ENCODE measurements around the gene CLDN18.
A peak's percentile ranks its signal among the peaks of the same experiment; 100 is the strongest.

Gene CLDN18

DNA sequence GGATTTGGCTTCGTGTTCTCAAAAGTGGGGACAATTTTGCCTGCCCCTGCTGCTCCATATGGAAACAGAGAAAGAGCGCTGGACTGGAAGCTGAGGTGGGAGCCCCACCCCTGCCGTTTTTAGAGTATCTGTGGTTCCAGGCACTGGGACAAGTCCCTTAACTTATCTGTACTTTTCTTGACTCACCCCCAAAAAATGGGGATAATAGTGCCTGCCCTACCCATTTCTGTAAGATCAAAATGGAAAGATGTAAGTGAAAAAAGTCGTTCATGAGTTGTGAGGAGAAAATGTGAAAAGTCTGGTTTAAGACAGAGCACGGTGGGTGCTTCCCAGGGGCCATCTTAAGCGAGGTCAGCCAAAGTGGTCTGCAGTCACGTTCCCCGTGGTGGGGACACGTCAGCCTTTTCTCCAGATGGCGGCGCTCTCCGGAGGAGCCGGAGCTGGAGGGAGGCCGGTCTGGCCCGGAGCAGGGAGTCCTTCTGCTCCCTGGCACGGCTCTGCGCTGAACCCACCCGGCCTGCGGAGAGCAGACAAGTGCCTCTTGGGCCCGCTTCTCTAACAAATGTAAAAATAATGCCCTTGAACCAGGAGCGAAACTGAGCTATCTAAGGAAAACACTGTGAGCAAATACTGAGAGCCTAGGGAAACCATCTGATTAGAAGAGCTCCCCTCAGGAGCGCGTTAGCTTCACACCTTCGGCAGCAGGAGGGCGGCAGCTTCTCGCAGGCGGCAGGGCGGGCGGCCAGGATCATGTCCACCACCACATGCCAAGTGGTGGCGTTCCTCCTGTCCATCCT, at the start of gene CLDN18:
TSS of gene CLDN18 (plus strand) at position 690 of the 797 bp plus-strand sequence. CDS start at position 751, 61 bp downstream.
- DNase-seq (ENCODE audit: low read depth, low spot score) = no peak

DNA sequence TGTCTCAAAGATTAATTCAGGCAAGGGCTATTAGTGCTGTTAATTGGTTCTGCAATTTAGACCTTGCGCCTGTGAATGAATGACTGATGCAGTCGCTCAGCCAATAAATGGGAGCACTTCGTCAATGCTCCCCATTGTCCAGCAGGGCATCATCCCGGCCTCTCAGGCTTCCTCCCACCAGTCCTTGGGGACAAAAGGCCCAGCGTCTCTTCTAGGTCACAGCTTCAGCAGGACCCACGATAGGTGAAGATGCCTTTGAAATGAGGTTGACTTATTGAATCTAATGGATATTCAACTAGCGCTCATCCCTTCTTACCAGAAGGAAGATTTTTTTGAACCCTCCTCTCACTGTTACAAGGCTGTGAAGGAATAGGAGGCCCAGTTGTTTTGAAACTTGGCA, 47.7 kb upstream of the CLDN18 start:
- DNase-seq (ENCODE audit: low read depth, low spot score) = no peak

DNA sequence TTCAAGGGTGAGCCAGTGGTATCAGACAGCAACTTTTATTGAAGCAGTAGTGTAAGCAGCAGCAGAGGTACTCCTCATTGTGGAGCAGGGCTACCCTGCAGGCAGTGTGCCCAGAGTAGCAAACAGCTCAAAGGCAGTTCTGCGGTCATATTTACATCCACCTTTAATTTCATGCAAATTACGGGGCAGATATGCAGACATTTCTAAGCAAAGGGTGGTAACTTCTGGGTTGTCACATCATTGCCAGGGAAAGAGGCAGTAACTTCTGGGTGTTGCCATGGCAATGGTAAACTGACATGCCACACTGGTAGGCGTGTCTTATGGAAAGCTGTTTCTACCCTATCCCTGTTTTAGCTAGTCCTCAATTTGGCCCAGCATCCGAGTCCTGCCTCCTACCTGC, 46.5 kb upstream of the CLDN18 start:
- DNase-seq (ENCODE audit: low read depth, low spot score) = no peak

DNA sequence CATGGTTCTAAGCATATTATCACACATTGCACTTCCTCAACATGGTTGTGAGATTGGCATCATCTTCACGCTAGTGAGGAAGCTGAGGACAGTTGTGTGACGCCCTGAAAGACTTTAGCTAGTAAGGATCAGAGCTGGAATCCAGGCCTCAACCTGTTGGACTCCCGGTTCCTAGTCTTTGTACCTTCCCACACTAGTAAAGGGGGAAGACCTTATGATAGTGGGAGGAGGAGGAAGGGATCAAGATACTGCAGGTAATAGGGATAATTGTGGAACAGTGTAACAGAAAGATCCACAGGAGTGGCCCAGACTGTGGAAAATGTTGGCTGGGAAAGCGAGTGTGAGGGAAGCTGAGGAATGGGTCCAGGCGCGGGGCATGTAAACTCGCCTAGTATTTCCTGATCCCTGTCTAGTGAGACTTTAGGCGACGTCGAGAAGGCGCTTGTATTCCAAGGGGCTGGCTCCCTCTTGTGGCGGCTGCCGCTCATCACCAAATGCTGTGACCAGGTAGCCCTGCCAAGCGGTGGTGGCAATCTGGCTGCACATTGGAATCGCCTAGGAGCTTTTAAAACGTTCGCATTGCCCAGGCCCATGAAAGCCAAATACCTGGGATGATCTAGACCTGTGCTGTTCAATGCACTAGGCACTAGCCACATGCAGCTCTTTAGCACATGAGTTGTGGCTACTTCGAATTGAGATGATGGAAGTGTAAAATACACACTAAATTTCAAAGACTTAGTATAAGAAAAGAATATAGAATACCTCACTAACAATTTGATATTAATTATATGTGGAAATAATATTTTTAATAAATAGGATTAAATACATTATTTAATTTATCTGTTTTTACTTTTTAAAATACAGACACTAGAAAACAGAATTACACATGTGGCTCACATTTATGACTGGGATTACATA, 38.8 kb upstream of the CLDN18 start:
- DNase-seq (ENCODE audit: low read depth, low spot score) = peak; percentile 23

DNA sequence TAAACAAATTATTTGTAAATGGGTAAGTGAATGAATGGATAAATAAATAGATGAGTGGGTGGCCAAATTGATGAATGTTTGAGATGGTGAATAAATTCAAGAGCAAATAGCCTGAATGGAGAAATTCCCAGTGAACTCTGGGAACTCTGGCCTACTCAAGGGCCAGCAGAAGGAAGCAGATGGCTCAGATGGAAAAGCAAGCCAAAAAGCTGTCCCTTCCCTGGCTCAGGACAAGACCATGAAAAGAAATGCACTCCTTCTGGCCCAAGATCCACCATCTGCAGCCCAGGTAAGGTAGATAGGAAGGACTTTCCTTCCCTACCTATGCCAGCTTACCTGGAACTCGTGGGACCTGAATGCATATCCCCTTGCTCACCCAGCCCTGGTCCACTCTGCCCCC, 37.6 kb upstream of the CLDN18 start:
- DNase-seq (ENCODE audit: low read depth, low spot score) = no peak

DNA sequence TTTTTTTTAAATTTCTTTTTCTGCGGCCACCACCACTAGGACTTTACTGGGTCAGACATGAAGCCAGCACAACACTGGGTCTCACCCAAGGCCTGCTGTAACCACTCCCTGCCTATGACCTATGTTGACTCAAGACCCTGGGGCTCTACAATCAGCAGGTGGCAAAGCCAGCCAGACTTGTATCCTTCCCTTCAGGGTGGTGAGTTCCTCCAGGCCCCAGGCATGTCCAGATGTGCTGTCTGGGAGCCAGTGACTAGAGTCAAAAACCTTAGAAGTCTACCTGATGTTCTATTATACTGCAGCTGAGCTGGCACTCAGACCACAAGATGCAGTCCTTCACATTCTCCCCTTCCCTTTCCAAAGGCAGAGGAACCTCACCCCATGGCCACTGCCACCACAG, 31.6 kb upstream of the CLDN18 start:
- DNase-seq (ENCODE audit: low read depth, low spot score) = no peak

DNA sequence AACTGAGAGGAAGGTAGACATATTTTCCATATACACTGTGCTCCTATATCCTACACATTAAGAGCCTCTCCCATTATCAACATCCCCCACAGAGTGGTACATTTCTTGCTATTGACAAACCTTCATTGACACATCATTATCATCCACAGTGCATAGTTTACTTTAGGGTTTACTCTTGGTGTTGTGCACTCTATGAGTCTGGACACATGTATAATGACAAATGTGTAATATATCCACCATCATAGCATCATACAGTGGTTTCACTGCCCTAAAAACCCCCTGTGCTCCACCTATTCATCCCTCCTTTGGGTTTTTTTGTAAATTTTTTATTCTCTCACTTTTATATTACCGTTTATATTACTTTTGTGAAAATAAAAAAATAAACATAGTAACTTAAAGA, 22.2 kb upstream of the CLDN18 start:
- no peak for DNase-seq (ENCODE audit: low read depth, low spot score)

DNA sequence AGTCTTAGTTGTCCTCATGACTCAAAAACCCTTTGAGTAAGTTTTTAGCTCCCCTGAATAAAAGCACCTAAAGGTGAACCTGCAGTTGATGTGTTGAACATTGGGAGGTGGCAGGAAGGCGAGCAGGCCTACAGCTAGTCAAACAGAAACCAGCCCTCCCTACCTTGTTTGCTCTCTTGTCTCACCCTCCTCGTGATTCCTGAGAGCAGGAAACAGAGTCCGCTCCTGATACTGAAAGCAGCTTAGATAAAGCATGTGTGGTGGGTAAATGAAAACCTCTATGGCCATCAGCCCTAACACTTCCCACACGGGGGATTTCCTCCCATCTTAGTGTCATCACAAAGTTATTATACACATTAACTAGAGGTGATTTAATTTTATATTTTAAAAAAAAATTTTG, 21.8 kb upstream of the CLDN18 start:
- DNase-seq (ENCODE audit: low read depth, low spot score) = no peak

DNA sequence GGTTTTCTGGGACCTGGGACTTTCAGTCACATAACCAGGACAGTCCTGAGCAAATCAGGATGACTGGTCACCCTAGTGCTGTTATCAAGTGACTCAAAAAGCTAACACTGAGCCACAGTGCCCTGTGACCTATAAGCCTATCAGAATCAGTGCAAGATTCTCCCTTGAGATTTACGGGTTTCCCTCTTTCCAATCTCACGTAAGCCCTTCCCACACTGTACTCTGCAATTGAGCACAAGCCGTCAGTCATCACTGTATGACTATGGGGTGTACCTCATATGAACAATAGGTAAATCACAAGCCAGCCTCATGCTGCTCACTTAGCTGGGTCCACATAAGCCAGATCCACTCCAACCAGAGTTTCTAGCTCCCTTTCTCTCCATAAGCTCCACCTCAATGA, 21.0 kb upstream of the CLDN18 start:
- DNase-seq (ENCODE audit: low read depth, low spot score) = no peak

DNA sequence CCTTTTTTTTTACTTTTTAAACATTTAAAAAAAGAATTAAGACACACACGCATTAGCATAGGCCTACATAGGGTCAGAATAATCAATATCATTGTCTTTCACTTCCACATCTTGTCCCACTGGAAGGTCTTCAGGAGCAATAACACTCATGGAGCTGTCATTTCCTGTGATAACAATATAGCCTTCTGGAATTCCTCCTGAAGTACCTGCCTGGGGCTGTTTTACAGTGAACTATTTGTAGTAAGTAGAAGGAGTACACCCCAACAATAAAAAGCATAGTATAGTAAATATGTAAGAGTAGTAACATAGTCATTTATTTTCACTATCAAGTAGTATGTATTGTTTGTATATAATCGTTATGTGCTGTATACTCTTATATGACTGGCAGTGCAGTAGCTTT, 19.5 kb upstream of the CLDN18 start:
- DNase-seq (ENCODE audit: low read depth, low spot score) = no peak

DNA sequence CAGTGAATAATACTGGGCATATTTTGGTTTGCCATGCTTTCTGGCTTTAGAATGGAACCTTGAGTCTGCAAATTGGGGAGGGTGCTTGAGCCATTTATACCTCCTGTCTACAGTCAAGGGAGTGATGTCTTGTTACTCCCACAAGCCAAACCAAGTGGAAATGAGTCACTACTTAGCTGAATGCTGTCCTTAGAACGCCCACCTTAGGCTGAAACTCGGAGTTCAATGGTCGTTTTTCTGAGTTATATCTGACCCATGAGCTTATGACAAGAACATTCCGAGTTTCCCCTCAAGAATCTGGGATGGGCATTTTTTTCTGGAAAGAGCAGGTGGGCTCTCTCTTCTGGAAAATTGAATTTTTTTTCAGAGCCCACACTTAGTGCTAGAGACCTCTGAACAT, 17.4 kb upstream of the CLDN18 start:
- no peak for DNase-seq (ENCODE audit: low read depth, low spot score)

DNA sequence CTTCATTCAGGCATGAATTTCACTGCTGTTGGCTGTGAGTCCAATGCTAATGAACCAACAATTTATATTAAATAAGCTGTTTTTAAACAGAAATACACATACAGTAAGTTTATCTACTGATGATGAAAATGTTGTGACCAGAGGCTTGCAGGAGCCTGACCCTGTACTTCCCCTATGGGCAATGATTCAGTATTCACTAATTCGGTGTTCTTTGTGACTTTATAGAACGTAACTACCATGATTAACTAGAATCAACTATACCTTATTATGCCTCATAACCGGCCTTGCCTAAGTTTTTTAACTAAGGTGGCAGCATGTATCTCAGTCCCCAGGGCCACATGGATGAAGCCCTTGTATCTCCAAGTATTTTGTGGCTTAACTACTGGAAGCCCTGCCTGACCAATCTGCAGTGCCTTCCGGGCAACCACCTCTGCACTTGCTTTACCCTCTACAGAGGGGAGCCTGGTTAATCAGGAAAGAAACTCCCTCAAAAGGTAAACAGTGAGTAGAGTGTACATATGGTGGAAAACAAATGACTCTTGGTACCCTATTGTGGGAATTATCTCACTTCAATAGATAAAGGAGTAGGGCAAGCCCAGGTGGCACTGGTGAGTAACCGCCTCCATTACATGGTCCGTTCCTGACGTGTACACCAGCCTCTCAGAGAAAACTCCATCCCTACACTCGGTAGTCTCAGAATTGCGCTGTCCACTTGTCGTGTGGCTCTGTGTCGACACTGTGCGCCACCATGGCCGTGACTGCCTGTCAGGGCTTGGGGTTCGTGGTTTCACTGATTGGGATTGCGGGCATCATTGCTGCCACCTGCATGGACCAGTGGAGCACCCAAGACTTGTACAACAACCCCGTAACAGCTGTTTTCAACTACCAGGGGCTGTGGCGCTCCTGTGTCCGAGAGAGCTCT, 11.6 kb upstream of the CLDN18 start:
- DNase-seq (ENCODE audit: low read depth, low spot score) = no peak

DNA sequence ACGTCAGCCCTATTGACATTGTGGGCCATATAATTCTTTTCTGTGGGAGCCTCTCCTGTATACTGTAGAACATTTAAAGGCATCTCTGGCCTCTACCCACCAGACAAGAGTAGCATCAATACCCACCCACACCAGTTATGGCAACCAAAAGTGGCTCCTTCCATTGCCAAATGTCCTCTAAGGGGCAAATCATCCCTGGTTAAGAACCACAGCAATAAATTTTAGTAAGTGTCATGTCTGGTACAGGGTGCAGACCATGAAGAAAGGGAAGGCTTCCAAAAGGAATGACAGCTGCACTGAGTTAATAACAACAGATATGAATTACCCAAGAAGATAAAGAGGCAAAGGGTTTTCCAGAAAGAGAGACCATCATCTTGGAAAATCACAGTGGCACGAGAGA, 6.9 kb upstream of the CLDN18 start:
- no peak for DNase-seq (ENCODE audit: low read depth, low spot score)

DNA sequence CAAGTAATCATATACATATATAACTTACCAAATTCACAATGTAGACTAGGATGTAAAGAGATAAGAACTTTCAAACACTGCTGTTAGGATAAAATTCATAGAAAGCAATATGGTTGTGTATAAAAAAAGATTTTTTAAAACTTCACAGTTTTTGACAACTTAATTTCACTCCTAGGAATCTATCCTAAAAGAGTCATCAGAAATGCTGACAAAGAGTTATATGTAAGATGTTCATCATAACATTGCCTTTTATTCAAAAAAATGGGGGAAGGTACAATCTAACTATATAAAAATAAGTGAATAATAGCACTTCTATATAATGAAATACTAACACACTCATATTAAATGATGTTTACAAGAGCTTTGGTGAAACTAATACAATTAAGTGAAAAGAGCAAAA, 4.3 kb upstream of the CLDN18 start:
- no peak for DNase-seq (ENCODE audit: low read depth, low spot score)

DNA sequence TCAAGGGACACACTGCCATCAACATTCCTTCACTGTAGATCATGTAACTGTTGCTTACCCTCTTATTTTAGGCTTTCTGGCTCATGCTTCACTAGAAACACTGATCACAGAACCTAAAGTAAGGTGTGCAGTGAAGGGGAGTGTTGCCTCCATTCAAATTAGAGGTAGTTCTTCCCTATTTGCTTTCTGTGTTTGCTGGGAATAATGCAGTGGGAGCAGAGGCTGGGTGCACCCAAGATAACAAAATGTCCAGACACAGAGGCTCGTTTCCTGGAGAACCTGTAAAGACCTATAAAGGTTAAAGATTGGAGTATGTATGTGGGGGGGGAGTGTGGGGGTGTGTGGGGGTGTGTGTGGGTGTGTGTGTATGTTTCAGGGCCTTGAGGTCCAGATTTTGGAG, 2.1 kb upstream of the CLDN18 start:
- DNase-seq (ENCODE audit: low read depth, low spot score) = no peak

DNA sequence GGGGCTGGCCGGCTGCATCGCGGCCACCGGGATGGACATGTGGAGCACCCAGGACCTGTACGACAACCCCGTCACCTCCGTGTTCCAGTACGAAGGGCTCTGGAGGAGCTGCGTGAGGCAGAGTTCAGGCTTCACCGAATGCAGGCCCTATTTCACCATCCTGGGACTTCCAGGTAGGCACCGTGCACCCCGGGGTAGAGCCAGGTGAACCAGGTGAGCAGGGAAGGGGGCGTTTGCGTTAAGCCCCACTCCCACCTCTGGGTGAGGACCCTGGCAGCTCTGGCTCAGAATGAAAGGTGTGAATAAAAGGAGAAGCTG, 267 bp downstream of the CLDN18 start:
- no peak for DNase-seq (ENCODE audit: low read depth, low spot score)

DNA sequence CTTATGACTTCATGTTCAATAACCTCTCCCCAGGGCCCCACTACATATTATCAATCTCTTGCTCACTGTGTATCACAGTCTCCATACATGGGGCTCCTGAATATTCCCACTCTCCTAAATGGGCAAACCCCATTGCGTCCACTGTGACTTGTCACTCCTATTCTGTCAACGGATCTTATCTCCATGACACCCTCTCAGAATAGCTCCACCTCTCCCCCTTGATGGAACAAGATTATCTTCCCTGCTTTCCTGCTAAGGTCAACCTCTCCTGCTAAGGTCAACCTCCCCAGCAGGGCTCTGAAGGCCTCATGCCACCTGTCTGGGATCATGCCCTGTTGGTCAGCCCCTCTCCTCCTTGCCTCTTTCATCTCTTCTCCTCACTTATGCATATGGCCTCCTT, 1.8 kb downstream of the CLDN18 start:
- DNase-seq (ENCODE audit: low read depth, low spot score) = no peak

DNA sequence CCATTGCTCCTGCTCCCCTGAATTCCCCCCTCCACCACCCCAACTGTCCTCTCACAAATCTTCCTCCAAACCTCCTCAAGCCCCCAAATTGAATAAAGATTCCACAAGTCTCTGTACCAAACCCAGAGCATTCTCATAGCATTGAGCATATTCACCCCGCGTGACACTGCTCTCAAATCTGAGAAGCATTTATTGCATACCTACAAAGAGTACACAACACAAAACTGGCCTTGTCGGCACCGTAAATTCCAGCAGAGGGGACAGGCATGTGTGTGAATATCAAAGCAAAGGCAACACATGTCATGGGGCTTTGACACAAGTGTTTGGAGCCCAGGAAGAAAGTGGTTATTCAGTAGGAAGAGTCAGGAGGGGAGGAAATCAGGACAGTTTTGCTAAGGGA, 2.6 kb downstream of the CLDN18 start:
- DNase-seq (ENCODE audit: low read depth, low spot score) = no peak

DNA sequence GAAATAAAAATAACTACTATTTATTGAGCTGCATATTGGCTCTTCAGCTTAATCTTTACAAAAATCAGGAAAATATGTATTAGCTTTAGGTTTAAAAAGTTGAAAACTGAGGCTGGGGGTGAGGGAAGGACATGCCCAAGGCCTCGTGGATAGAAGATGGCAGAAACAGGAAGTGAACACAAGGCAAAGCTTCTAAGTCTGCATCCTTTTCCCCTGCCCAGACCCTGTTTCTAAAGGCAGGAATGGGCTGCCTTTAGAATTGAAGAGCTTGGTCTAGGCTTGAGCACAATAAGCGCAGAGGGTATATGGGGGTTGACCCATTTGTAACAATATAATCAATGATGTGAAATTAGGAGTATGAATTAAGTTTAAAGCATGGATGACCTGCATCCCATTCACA, 6.1 kb downstream of the CLDN18 start:
- DNase-seq (ENCODE audit: low read depth, low spot score) = no peak

DNA sequence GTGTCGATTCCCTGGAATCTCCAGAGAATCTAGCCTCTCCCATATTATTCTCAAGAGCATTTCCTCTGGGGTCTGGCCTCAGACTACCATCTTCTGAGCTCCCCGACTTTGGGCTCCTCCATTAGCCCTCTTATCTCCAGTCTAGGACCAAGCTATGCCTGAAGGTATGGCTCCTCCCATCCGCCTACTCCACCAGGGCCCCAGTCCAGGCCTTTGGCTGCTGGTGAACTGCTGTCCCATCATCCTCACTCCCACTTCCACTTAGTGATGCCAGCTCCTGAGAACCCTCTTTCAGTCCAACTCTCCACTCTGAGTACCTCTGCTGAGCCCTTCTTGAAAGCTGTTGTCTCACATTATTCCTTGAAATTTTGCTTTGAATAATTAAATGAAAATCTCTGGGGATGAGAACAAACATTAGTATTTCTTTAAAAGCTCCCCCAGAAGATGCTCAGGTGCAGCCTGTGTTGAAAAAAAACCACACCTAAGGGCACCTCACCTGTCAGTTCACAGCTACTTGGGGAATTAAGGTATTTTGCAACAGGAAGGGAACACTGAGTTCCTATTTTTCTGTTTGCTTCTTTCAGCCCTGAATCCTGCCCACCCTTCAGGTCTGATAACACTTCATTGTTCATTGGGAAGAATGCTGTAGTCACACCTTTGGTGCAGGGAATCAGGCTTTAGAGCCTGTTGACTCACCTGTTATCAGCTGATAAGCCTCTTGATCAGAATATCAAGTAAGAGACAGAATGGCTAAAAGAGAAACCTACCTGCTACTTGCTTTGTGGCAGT, 9.5 kb downstream of the CLDN18 start:
- no peak for DNase-seq (ENCODE audit: low read depth, low spot score)

DNA sequence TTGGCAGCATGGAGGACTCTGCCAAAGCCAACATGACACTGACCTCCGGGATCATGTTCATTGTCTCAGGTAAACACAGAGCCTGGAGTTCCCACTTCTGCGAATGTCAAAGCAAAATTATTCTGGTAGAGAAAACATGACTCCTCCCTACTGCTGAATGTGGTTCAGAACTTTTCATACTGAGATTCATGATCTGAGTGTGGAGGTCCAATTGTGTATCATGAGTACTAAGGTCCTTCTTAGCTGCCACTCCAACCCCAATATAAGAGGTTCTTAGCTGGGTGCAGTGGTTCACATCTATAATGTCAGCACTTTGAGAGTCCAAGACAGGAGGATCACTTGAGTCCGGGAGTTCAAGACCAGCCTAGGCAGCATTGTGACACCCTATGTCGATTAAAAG, 13.8 kb downstream of the CLDN18 start:
- no peak for DNase-seq (ENCODE audit: low read depth, low spot score)

All from smooth muscle cell of the brain vasculature (primary cell).